ENCODE data around the gene FFAR1. TPM values are rescaled to one million over a fixed set of nuclear protein-coding genes. Genes with fewer than 3 reads are reported as not detected.
"Not testable (repeated sequence)": the region's sequence is repeated elsewhere in the genome, so short reads cannot be mapped to it uniquely, and the experiment has no call there.

FFAR1 gene
- total RNA-seq, 2 donors from 2014 or later = 1.6 to 2.3 TPM

- no peaks in the 10 kb centered on the region for H3K9me3 ChIP-seq
- 49 to 67% methylated on average over 9 of the region's 9 CpGs for WGBS, 2 donors
- no peak overlapping the region for H3K27ac ChIP-seq
- DNase-seq (peak in 1 of 4 donors; percentile 6), ATAC-seq (no peak)
- TF ChIP-seq, protein P1, sequence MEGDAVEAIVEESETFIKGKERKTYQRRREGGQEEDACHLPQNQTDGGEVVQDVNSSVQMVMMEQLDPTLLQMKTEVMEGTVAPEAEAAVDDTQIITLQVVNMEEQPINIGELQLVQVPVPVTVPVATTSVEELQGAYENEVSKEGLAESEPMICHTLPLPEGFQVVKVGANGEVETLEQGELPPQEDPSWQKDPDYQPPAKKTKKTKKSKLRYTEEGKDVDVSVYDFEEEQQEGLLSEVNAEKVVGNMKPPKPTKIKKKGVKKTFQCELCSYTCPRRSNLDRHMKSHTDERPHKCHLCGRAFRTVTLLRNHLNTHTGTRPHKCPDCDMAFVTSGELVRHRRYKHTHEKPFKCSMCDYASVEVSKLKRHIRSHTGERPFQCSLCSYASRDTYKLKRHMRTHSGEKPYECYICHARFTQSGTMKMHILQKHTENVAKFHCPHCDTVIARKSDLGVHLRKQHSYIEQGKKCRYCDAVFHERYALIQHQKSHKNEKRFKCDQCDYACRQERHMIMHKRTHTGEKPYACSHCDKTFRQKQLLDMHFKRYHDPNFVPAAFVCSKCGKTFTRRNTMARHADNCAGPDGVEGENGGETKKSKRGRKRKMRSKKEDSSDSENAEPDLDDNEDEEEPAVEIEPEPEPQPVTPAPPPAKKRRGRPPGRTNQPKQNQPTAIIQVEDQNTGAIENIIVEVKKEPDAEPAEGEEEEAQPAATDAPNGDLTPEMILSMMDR (IDR thresholded peaks at IDR 0.05) = no peak
- no peak for TF ChIP-seq POLR2A (IDR thresholded peaks at IDR 0.05)
- no peak overlapping the region for H3K4me3 ChIP-seq
- H3K27me3 ChIP-seq = no peaks in the 10 kb centered on the region
- peaks cover 10% of the 10 kb centered on the region for H3K4me1 ChIP-seq
- H3K36me3 ChIP-seq (replicated peaks in 1 of 2; ENCODE audit: insufficient read depth in 1 of 2, low read depth in 2 of 2) = no peaks in the 10 kb centered on the region
- intact Hi-C loops (cut with DNase I) = no loop called here
Measured at GRCh38 chr19:35353635-35354034, 5.9 kb downstream of the FFAR1 start.

DNA sequence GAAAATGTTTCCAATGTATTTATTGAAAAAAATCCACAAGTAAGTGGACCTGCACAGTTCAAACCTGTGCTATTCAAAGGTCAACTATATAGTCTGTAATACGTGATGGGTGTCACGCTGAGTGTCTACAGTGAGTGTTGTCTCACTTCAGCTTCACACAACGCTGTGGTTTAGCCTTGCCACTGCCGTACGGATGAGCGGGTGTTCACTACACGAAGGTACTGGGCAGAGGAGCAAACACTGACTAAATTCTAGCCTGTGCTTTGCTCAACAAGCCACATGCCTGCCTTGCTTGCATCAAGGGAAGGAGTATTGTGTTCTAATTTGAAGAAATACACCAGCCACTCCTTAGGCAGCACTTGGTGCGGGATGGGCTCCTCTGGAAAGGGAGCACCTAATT lies 7.2 kb downstream of the FFAR1 start:
- no peak overlapping the region for H3K27ac ChIP-seq
- peaks cover 10% of the 10 kb centered on the region for H3K4me1 ChIP-seq
- no peak for TF ChIP-seq POLR2A (IDR thresholded peaks at IDR 0.05)
- TF ChIP-seq, protein P1 (IDR thresholded peaks at IDR 0.05) = no peak
- H3K27me3 ChIP-seq = no peaks in the 10 kb centered on the region
- ATAC-seq = no peak
- intact Hi-C loops (cut with DNase I) = no loop called here
- H3K4me3 ChIP-seq = no peak overlapping the region
- no peak for DNase-seq
- 80 to 85% methylated on average over 8 of the region's 8 CpGs for WGBS, 2 donors
- H3K36me3 ChIP-seq (replicated peaks in 1 of 2; ENCODE audit: insufficient read depth in 1 of 2, low read depth in 2 of 2) = no peaks in the 10 kb centered on the region
- H3K9me3 ChIP-seq = no peaks in the 10 kb centered on the region

GRCh38 chr19:35355791-35356460 lies 8.2 kb downstream of the FFAR1 start:
- Histone ChIP-seq H3K27me3 (no peaks in the 10 kb centered on the region), H3K4me3 (no peak overlapping the region), H3K27ac (no peak overlapping the region), H3K4me1 (peaks cover 12% of the 10 kb centered on the region), H3K36me3 (replicated peaks in 1 of 2; ENCODE audit: insufficient read depth in 1 of 2, low read depth in 2 of 2) (no peaks in the 10 kb centered on the region), H3K9me3 (no peaks in the 10 kb centered on the region)
- DNase-seq (no peak), ATAC-seq (no peak)
- TF ChIP-seq, protein P1 (IDR thresholded peaks at IDR 0.05) = no peak
- TF ChIP-seq POLR2A (IDR thresholded peaks at IDR 0.05) = no peak
- WGBS, 2 donors = 56 to 62% methylated on average over 6 of the region's 6 CpGs
- intact Hi-C loops (cut with DNase I) = no loop called here

- no peaks in the 10 kb centered on the region for H3K36me3 ChIP-seq (replicated peaks in 1 of 2; ENCODE audit: insufficient read depth in 1 of 2, low read depth in 2 of 2)
- intact Hi-C loops (cut with DNase I) = no loop called here
- DNase-seq (peak; percentile 58 to 81 (median 72)), ATAC-seq (peak; percentile 65)
- H3K4me1 ChIP-seq = peaks cover 24% of the 10 kb centered on the region
- no peak within 1 kb of the TSS for H3K4me3 ChIP-seq
- H3K9me3 ChIP-seq = no peaks in the 10 kb centered on the region
- 31 to 40% methylated on average over 17 to 18 of the region's 18 CpGs for WGBS, 2 donors
- no peaks in the 10 kb centered on the region for H3K27me3 ChIP-seq
- no peak within 1 kb of the TSS for H3K27ac ChIP-seq
- TF ChIP-seq, protein P1 (IDR thresholded peaks at IDR 0.05) = no peak
- no peak for TF ChIP-seq POLR2A (IDR thresholded peaks at IDR 0.05)
Measured at GRCh38 chr19:35357867-35358573, 10.3 kb downstream of the FFAR1 start, which contains the start of gene FFAR3. FFAR3 (plus strand) TSS chr19:35358460; CDS start chr19:35358891, 431 bp downstream.

DNA sequence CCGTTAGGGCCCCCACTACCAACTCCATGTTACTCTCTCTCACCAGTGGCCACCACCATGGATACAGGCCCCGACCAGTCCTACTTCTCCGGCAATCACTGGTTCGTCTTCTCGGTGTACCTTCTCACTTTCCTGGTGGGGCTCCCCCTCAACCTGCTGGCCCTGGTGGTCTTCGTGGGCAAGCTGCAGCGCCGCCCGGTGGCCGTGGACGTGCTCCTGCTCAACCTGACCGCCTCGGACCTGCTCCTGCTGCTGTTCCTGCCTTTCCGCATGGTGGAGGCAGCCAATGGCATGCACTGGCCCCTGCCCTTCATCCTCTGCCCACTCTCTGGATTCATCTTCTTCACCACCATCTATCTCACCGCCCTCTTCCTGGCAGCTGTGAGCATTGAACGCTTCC lies 11.1 kb downstream of the FFAR1 start:
- peaks cover 24% of the 10 kb centered on the region for H3K4me1 ChIP-seq
- H3K27me3 ChIP-seq; ATAC-seq; H3K9me3 ChIP-seq; H3K27ac ChIP-seq; DNase-seq; H3K36me3 ChIP-seq (replicated peaks in 1 of 2; ENCODE audit: insufficient read depth in 1 of 2, low read depth in 2 of 2); intact Hi-C loops (cut with DNase I); H3K4me3 ChIP-seq: not testable (repeated sequence)
- 89% methylated on average over 11 of the region's 16 CpGs; no CpG with 5 or more reads in 1 of the 2 donors for WGBS, 2 donors

- DNase-seq; H3K9me3 ChIP-seq; intact Hi-C loops (cut with DNase I); H3K4me3 ChIP-seq; H3K27me3 ChIP-seq; H3K27ac ChIP-seq; ATAC-seq; H3K36me3 ChIP-seq (replicated peaks in 1 of 2; ENCODE audit: insufficient read depth in 1 of 2, low read depth in 2 of 2): not testable (repeated sequence)
- 87 to 92% methylated on average over 15 of the region's 21 CpGs for WGBS, 2 donors
- H3K4me1 ChIP-seq = peaks cover 24% of the 10 kb centered on the region
Measured at GRCh38 chr19:35359395-35359794, 11.7 kb downstream of the FFAR1 start.

- H3K36me3 ChIP-seq (replicated peaks in 1 of 2; ENCODE audit: insufficient read depth in 1 of 2, low read depth in 2 of 2); H3K4me3 ChIP-seq; H3K9me3 ChIP-seq; H3K27me3 ChIP-seq; H3K27ac ChIP-seq; intact Hi-C loops (cut with DNase I); DNase-seq; ATAC-seq: not testable (repeated sequence)
- peaks cover 24% of the 10 kb centered on the region for H3K4me1 ChIP-seq
- 90% methylated on average over 2 of the region's 5 CpGs; no CpG with 5 or more reads in 1 of the 2 donors for WGBS, 2 donors
Measured at GRCh38 chr19:35360081-35360480, 12.4 kb downstream of the FFAR1 start.

Data from body of pancreas (tissue), 4 donors.